Natural killer cell treated with Interleukin-12 subunit alpha and Interleukin-12 subunit beta and Interleukin-15 and Interleukin-18, amount 100 ng/mL, for 72 hours (primary cell): ENCODE measurements around the gene KIRREL3. TPM values are rescaled to one million over a fixed set of nuclear protein-coding genes. Genes with fewer than 3 reads are reported as not detected.

Experiments used
- ATAC-seq, 2 donors: fragments of 150-1000 bp; cut with Tn5 transposase in 1 of 2; sonication (Bioruptor Pico), chemical (Tn5 transposase) in 1 of 2; 2 replicates each; pipeline ENCODE4 v1.10.0; 2021
- DNase-seq: peaks from one replicate; pipeline ENCODE4 v3.0.0; 2022; ENCODE audit warnings: low spot score
- H3K27ac Mint-ChIP-seq, 2 donors: 1 replicate in 1 of 2; 2 replicates in 1 of 2; pipeline ENCODE4 v1.8.0; 2022; ENCODE audit warnings: mixed read lengths in 2 of 2, mild to moderate bottlenecking in 1 of 2, moderate library complexity in 1 of 2
- H3K27me3 Mint-ChIP-seq, 2 donors: 1 replicate in 1 of 2; 2 replicates in 1 of 2; pipeline ENCODE4 v1.8.0; 2022; ENCODE audit warnings: mixed read lengths in 2 of 2
- H3K36me3 Mint-ChIP-seq: one replicate; pipeline ENCODE4 v1.8.0; 2022; ENCODE audit warnings: mixed read lengths
- H3K4me1 Mint-ChIP-seq, 2 donors: 1 replicate in 1 of 2; 2 replicates in 1 of 2; pipeline ENCODE4 v1.8.0; 2022; ENCODE audit warnings: low read depth in 2 of 2, mixed read lengths in 2 of 2, mild to moderate bottlenecking in 1 of 2
- H3K4me3 Mint-ChIP-seq: one replicate; pipeline ENCODE4 v1.8.0; 2022; ENCODE audit warnings: mixed read lengths
- H3K9me3 Mint-ChIP-seq: 2 replicates; pipeline ENCODE4 v1.8.0; 2022; ENCODE audit warnings: mixed read lengths
- total RNA-seq, 2 donors: library from RNA; stranded (reverse); gene quantifications; one replicate each; pipeline ENCODE4 v1.2.3, GENCODE V29; 2022

The KIRREL3 gene
- total RNA-seq, 2 donors from 2014 or later, result not detected

DNA sequence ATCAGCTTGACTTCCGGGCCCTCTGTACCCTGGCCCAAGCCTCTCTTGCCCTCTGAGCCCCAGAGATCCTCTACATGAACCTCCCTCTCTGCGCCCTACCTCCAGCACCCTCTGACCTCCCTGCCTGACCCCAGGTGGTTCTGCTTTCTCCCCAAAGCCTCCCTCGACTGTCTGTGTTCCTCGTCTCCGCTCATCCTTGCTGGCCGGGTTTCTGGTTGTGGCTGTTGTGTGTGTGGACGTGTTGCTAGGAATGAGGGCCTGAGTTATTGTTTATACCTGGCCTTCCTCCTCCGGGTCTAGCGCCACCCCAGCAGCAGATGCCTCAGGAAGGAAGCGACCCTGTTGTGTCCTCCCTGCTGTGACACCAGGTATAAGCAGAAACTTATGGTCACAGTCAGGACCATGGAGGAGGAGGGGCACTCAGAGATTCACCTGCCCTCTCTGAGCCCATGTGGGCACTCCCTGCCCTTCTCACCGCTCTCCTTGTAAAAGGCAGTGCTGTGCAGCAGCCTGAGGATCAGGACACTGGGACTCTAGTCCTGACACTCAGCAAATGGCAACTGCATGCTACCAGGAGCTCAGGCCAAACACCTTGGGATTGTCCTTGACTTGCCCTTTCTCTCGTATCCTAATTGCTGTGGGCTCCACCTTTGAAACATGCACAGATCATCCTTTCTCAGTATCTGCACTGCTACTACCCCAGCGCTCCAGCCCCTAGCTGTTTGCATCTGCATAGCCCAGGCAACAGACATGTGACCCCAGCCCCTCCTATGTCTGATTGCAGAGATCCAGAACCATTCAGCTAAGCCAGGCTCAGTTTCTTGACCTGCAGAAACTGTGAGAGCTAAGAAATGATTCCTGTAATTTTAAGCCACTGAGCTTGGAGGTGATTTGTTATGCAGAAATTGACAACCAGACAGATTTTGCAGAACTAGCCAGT is 505.0 kb downstream of the KIRREL3 start:
- peak; percentile 17 to 41 for ATAC-seq

DNA sequence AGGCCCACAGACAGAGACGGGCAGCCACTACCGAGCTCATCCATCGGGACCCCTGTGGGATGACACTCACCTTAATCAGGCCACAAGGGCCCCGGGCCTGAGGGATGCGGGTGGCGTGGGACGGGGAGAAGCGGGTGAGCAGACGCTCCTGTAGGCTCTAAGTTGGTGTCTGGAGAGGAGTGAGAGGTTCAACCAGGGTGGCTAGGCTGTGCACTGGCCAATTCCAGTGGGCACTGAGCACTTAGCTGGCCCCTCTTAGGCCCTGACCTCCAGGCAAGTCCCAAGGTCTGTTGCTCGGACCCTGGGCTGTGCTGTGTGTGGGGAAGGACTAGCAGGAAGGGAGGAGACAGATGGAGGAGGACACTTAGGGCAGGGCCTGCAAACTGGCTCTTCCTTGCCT is 505.7 kb downstream of the KIRREL3 start:
- Mint-ChIP-seq H3K9me3 (no peaks in the 10 kb centered on the region), H3K4me3 (no peak overlapping the region), H3K36me3 (no peaks in the 10 kb centered on the region), H3K27ac (no peak overlapping the region), H3K27me3 (peaks cover 16 to 17% of the 10 kb centered on the region in 2 donors), H3K4me1 (no peaks in the 10 kb centered on the region)
- peak; percentile 15 to 34 for ATAC-seq
- DNase-seq, result no peak

More for the DNA sequence above, 505.0 kb downstream of the KIRREL3 start:
- H3K36me3 Mint-ChIP-seq, result no peaks in the 10 kb centered on the region
- DNase-seq, result no peak
- no peaks in the 10 kb centered on the region for H3K9me3 Mint-ChIP-seq
- no peak overlapping the region for H3K27ac Mint-ChIP-seq
- peaks cover 17 to 19% of the 10 kb centered on the region in 2 donors for H3K27me3 Mint-ChIP-seq
- H3K4me1 Mint-ChIP-seq, result no peaks in the 10 kb centered on the region
- H3K4me3 Mint-ChIP-seq, result no peak overlapping the region

DNA sequence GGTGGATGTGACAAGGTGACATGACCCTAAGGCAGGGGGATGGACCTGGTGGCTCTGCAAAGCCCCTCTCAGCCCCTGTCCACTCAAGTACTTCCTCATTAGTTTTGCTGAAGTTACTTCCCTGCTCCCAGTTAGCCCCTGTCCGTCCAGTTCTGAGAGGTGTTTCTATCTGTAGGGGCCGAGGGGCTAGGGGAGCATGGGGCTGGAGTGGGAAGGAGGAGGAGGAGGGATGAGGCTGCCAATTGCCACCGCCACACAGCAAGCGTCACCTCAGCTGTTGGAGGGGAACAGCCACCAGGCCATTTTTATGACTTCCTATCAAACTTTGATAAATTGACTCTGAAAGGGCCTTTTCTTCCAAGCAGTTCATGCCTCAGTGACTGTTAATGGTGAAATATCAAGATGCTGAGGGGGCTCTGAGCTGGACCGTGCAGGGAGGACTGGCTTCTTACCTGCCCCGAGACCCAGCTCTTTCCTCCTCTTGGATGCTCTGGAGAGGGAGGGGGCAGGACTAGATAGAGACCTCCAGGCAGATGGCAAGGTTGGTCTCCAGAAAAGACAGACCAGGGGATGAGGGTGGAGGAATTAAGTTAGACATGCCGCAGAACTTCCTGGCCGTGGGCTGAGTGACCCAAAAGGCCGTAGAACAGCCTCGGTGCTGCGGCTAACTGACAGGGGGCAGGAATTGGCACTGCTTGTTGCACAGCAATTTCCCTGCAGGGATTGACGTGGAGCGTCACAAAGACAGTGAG is 508.1 kb downstream of the KIRREL3 start:
- H3K9me3 Mint-ChIP-seq, result no peaks in the 10 kb centered on the region
- peaks cover 8% of the 10 kb centered on the region in 2 donors for H3K27me3 Mint-ChIP-seq
- H3K36me3 Mint-ChIP-seq, result no peaks in the 10 kb centered on the region
- DNase-seq, result no peak
- H3K4me3 Mint-ChIP-seq, result no peak overlapping the region
- no peak for ATAC-seq
- H3K4me1 Mint-ChIP-seq, result no peaks in the 10 kb centered on the region
- no peak overlapping the region for H3K27ac Mint-ChIP-seq

GRCh38 chr11:126491092-126491491 is 509.5 kb downstream of the KIRREL3 start:
- H3K4me3 Mint-ChIP-seq, result no peak overlapping the region
- H3K4me1 Mint-ChIP-seq, result no peaks in the 10 kb centered on the region
- peaks cover 0 to 4% of the 10 kb centered on the region in 2 donors for H3K27me3 Mint-ChIP-seq
- H3K27ac Mint-ChIP-seq, result no peak overlapping the region
- no peaks in the 10 kb centered on the region for H3K9me3 Mint-ChIP-seq
- no peaks in the 10 kb centered on the region for H3K36me3 Mint-ChIP-seq
- DNase-seq (no peak), ATAC-seq (no peak)

GRCh38 chr11:126489836-126490660 is 510.5 kb downstream of the KIRREL3 start:
- no peak for ATAC-seq
- H3K4me1 Mint-ChIP-seq, result no peaks in the 10 kb centered on the region
- no peak overlapping the region for H3K27ac Mint-ChIP-seq
- H3K27me3 Mint-ChIP-seq, result no peaks in the 10 kb centered on the region
- DNase-seq, result no peak
- no peaks in the 10 kb centered on the region for H3K36me3 Mint-ChIP-seq
- H3K4me3 Mint-ChIP-seq, result no peak overlapping the region
- H3K9me3 Mint-ChIP-seq, result no peaks in the 10 kb centered on the region

- Mint-ChIP-seq H3K4me1 (no peaks in the 10 kb centered on the region), H3K36me3 (no peaks in the 10 kb centered on the region), H3K27me3 (no peaks in the 10 kb centered on the region)
Measured at GRCh38 chr11:126488591-126489370, 511.8 kb downstream of the KIRREL3 start.

DNA sequence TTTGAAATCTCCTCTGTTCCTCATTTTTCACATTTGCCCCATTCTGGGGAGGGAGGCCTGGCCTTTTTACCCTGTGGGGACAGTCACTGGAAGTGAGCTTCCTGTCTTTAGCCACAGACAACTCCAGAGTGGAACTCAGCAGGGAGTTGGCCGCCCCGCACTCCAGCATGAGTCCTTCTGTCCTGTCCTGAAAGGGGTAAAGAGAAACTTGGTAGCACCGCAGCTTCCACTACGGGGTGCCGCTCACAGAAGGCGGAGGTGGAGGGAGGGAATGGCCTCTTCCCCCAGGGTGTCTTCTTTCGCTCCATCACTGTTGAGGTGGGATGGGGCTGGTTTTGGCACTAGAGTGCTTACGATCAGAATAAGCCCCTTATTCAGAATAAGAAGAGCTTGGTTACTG is 512.9 kb downstream of the KIRREL3 start:
- no peak overlapping the region for H3K27ac Mint-ChIP-seq
- no peak for DNase-seq
- no peaks in the 10 kb centered on the region for H3K9me3 Mint-ChIP-seq
- H3K4me3 Mint-ChIP-seq, result no peak overlapping the region
- H3K36me3 Mint-ChIP-seq, result no peaks in the 10 kb centered on the region
- H3K4me1 Mint-ChIP-seq, result no peaks in the 10 kb centered on the region
- no peak for ATAC-seq
- no peaks in the 10 kb centered on the region for H3K27me3 Mint-ChIP-seq

More at GRCh38 chr11:126488591-126489370, 511.8 kb downstream of the KIRREL3 start:
- DNase-seq (no peak), ATAC-seq (no peak)
- no peak overlapping the region for H3K4me3 Mint-ChIP-seq
- no peak overlapping the region for H3K27ac Mint-ChIP-seq
- no peaks in the 10 kb centered on the region for H3K9me3 Mint-ChIP-seq

DNA sequence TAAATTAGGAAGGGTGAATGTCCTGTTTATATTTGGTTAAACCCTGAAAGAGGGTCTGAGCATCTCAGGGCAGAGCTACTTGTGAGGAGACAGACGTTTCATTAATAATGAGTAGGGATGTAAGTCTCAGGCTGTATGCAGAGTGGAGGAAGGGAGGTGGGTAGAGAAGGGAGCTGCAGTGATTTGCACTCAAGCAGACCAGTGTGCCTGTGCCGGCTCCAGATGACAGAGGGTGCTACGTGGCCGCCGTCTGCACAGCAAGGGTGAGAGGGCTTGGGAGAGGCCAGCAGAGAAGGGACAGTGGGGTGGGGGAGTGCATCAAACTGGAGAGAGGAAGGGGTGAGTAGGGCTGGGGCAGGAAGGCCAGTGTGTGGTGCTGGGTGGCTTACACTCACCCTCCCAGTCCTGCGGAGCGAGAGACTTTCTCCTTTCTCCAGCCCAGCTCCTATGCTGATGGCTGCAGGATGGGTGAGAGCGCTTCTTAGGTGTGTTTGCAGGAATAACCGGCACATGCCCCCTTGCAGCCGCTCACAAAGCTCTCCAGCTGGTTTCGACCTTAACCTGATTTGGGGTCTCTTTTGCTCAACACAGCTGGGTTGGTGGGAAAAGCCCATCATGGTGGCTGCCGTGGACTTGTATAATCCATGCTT is 514.5 kb downstream of the KIRREL3 start:
- Mint-ChIP-seq H3K27me3 (no peaks in the 10 kb centered on the region), H3K4me3 (no peak overlapping the region), H3K27ac (peak overlapping the region in 1 of 2 donors; percentile 25), H3K9me3 (no peaks in the 10 kb centered on the region), H3K36me3 (no peaks in the 10 kb centered on the region), H3K4me1 (peaks cover 0 to 2% of the 10 kb centered on the region in 2 donors)
- ATAC-seq (no peak), DNase-seq (no peak)

GRCh38 chr11:126485021-126485792 is 515.4 kb downstream of the KIRREL3 start:
- no peaks in the 10 kb centered on the region for H3K36me3 Mint-ChIP-seq
- peaks cover 8% of the 10 kb centered on the region in 2 donors for H3K4me1 Mint-ChIP-seq
- DNase-seq (no peak), ATAC-seq (no peak)
- no peaks in the 10 kb centered on the region for H3K27me3 Mint-ChIP-seq
- peak overlapping the region in 1 of 2 donors; percentile 25 for H3K27ac Mint-ChIP-seq
- no peaks in the 10 kb centered on the region for H3K9me3 Mint-ChIP-seq
- no peak overlapping the region for H3K4me3 Mint-ChIP-seq

DNA sequence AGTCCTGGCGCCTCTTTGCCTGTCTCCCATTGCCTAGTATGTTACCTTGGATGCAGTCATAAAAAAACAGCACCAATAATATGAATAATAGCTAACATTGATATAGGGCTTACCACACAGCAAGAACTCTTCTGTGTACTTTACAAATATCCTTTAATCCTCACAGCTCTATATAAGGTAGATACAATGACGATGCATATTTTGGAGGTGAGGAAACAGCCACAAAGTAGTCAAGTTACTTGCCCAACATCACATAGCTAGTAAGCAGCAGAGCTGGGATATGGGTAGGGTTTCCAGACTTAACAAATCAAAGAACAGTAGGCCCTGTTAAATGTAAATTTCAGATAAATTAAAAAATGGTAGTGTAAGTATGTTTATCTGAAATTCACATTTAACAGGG is 516.3 kb downstream of the KIRREL3 start:
- DNase-seq (no peak), ATAC-seq (no peak)
- H3K27me3 Mint-ChIP-seq, result no peaks in the 10 kb centered on the region
- no peak overlapping the region for H3K4me3 Mint-ChIP-seq
- peaks cover 8 to 11% of the 10 kb centered on the region in 2 donors for H3K4me1 Mint-ChIP-seq
- H3K27ac Mint-ChIP-seq, result no peak overlapping the region
- no peaks in the 10 kb centered on the region for H3K9me3 Mint-ChIP-seq
- no peaks in the 10 kb centered on the region for H3K36me3 Mint-ChIP-seq

DNA sequence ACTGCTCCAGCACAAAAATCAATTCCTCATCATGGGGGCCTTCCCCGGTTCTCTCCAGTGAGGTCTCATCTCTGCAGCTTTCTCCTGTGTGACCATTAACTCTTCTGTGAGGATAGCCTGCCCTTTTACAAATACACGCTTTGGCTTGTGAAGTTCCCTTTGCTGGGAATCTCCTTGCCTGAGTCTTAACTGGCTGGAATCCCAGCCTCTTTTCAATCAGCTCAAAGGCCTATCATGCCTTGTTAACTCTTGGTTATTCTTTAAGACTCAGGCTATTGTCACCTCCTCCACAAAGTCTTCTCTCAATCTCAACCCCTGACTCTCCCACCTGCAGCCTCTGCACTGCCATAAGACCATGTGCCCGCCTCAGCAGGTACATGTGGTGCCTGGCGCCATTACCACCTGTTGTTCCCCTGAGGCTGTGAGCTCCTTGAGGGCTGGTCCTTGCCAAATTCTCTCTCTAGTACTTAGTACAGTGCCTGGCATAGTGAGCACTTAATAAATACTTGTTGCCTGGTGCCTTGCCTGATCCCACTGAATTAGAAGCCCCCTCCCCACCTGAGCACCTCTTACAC is 516.9 kb downstream of the KIRREL3 start:
- no peak overlapping the region for H3K27ac Mint-ChIP-seq
- DNase-seq (no peak), ATAC-seq (no peak)
- no peaks in the 10 kb centered on the region for H3K36me3 Mint-ChIP-seq
- peaks cover 8 to 11% of the 10 kb centered on the region in 2 donors for H3K4me1 Mint-ChIP-seq
- no peaks in the 10 kb centered on the region for H3K9me3 Mint-ChIP-seq
- H3K4me3 Mint-ChIP-seq, result no peak overlapping the region
- H3K27me3 Mint-ChIP-seq, result no peaks in the 10 kb centered on the region
